Amniotic epithelial cell (primary cell): Measurements from ENCODE around the gene APBA2.

Experiments
- DNase-seq: peaks from one replicate; pipeline ENCODE4 v3.0.0-alpha.2; 2010; ENCODE audit warnings: low read depth

Gene APBA2

GRCh38 chr15:28915041-28915810 lies 29.5 kb downstream of the APBA2 start:
- no peak for DNase-seq

GRCh38 chr15:28915935-28916334 lies 30.2 kb downstream of the APBA2 start:
- no peak for DNase-seq

- no peak for DNase-seq
Observed at GRCh38 chr15:28917791-28918140, 32.0 kb downstream of the APBA2 start.

GRCh38 chr15:28918141-28918983 lies 32.6 kb downstream of the APBA2 start:
- DNase-seq: peak; percentile 6

GRCh38 chr15:28919201-28919635 lies 33.4 kb downstream of the APBA2 start:
- no peak for DNase-seq

GRCh38 chr15:28919679-28920655 lies 34.2 kb downstream of the APBA2 start:
- DNase-seq: no peak

- DNase-seq: no peak
Observed at GRCh38 chr15:28920781-28921331, 35.1 kb downstream of the APBA2 start.

GRCh38 chr15:28921336-28921735 lies 35.6 kb downstream of the APBA2 start:
- no peak for DNase-seq

- DNase-seq: no peak
Observed at GRCh38 chr15:28921919-28922706, 36.3 kb downstream of the APBA2 start.

GRCh38 chr15:28922707-28923012 lies 36.9 kb downstream of the APBA2 start:
- DNase-seq: no peak

- DNase-seq: no peak
Observed at GRCh38 chr15:28923726-28924280, 38.0 kb downstream of the APBA2 start.

GRCh38 chr15:28927043-28927442 lies 41.3 kb downstream of the APBA2 start:
- no peak for DNase-seq

- no peak for DNase-seq
Observed at GRCh38 chr15:28929200-28929599, 43.4 kb downstream of the APBA2 start.

- DNase-seq: no peak
Observed at GRCh38 chr15:28930011-28930410, 44.2 kb downstream of the APBA2 start.

GRCh38 chr15:28930476-28931291 lies 44.9 kb downstream of the APBA2 start:
- DNase-seq: no peak

- DNase-seq: no peak
Observed at GRCh38 chr15:28931828-28932227, 46.1 kb downstream of the APBA2 start.

- DNase-seq: no peak
Observed at GRCh38 chr15:28932361-28932760, 46.6 kb downstream of the APBA2 start.

GRCh38 chr15:28933710-28934445 lies 48.1 kb downstream of the APBA2 start:
- no peak for DNase-seq

GRCh38 chr15:28934645-28935044 lies 48.9 kb downstream of the APBA2 start:
- DNase-seq: no peak
